GM12891 (cell line): ENCODE results near the gene PLCB1.

Source experiments
- POLR2A ChIP-seq: IDR thresholded peaks from 2 replicates; pipeline ENCODE4 v1.6.1; 2011; ENCODE audit warnings: low read depth, low read length, control low read depth
- POLR2AphosphoS5 ChIP-seq: IDR thresholded peaks from 2 replicates; pipeline ENCODE4 v1.6.1; 2011; ENCODE audit warnings: low read depth, low read length, control low read depth
- SPI1 ChIP-seq: IDR thresholded peaks from 2 replicates; pipeline ENCODE4 v1.6.1; 2011; ENCODE audit warnings: low read depth, low read length, control low read depth

DNA sequence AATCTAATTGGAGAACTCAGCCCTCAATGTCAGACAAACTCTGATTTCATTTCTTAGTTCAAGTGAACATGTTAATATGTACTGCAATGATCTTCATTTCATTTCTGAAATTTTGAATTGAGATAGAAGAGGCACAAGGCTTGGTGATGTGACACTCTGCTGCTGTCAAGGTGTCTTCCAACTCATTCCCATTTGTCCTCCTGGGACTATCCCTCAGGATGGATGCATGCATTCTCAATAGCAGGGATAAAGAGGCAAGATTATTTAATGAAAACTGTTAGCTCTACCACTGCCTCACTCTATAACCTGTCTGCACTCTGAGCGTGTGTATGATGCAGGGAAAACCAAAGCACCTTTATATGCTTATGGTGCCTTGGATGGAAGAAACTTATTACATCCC is 78.7 kb downstream of the PLCB1 start:
- TF ChIP-seq POLR2AphosphoS5 (no peak), POLR2A (no peak), SPI1 (no peak)
